ENCODE results near the gene NAB2. TPM values are rescaled to one million over a fixed set of nuclear protein-coding genes. Genes with fewer than 3 reads are reported as not detected.

Gene NAB2
- total RNA-seq, 1 experiment from 2014 or later = 17.4 TPM

GRCh38 chr12:57040750-57041149 lies 48.2 kb upstream of the NAB2 start:
- H3K36me3 ChIP-seq (ENCODE audit: low read depth, low read length) = no peaks in the 10 kb centered on the region
- H3K9me3 ChIP-seq (ENCODE audit: low read length) = no peaks in the 10 kb centered on the region
- no peak overlapping the region for H3K9ac ChIP-seq (ENCODE audit: low read length)
- no TSS peak for BruUV-seq (replicated peaks)
- H3F3A ChIP-seq (ENCODE audit: low read length, unreplicated experiment) = no peaks in the 10 kb centered on the region
- no peaks in the 10 kb centered on the region for H3K4me1 ChIP-seq (ENCODE audit: insufficient read depth, low read length)
- H3K27me3 ChIP-seq (ENCODE audit: low read length) = peaks cover 33% of the 10 kb centered on the region
- ATAC-seq = no peak
- H4K20me1 ChIP-seq (ENCODE audit: low read length) = no peaks in the 10 kb centered on the region
- H3K9me2 ChIP-seq (replicated peaks; ENCODE audit: low read length) = no peaks in the 10 kb centered on the region
- no peak overlapping the region for H3K4me2 ChIP-seq (ENCODE audit: low read length)
- no peaks in the 10 kb centered on the region for H3K79me2 ChIP-seq (ENCODE audit: low read length)
- H3K4me3 ChIP-seq (ENCODE audit: low read length) = no peak overlapping the region
- ChIA-PET POLR2A (ENCODE audit: unreplicated experiment) (no interaction called here), CTCF (no interaction called here)
- intact Hi-C loops (cut with micrococcal nuclease) = no loop called here
- no peak for DNase-seq
- TF ChIP-seq EZH2 (IDR thresholded peaks at IDR 0.05; ENCODE audit: low read length, unreplicated experiment) = no peak
- no peak for TF ChIP-seq EZH2phosphoT487 (IDR thresholded peaks at IDR 0.05; ENCODE audit: borderline replicate concordance, low read length)
- TF ChIP-seq CTCF (conservative IDR thresholded peaks at IDR 0.05; ENCODE audit: low read depth, low read length) = no peak
- H3K27ac ChIP-seq (ENCODE audit: low read length) = no peak overlapping the region
- no peak overlapping the region for H2AFZ ChIP-seq (ENCODE audit: low read length)

GRCh38 chr12:57042695-57043094 lies 46.2 kb upstream of the NAB2 start:
- H3K79me2 ChIP-seq (ENCODE audit: low read length) = no peaks in the 10 kb centered on the region
- H3K9ac ChIP-seq (ENCODE audit: low read length) = no peak overlapping the region
- no peaks in the 10 kb centered on the region for H3F3A ChIP-seq (ENCODE audit: low read length, unreplicated experiment)
- no peak overlapping the region for H3K27ac ChIP-seq (ENCODE audit: low read length)
- ATAC-seq = no peak
- no peak for DNase-seq
- no peaks in the 10 kb centered on the region for H3K9me2 ChIP-seq (replicated peaks; ENCODE audit: low read length)
- H3K27me3 ChIP-seq (ENCODE audit: low read length) = peaks cover 49% of the 10 kb centered on the region
- BruUV-seq (replicated peaks) = no TSS peak
- no peaks in the 10 kb centered on the region for H3K4me1 ChIP-seq (ENCODE audit: insufficient read depth, low read length)
- no peak for TF ChIP-seq EZH2 (IDR thresholded peaks at IDR 0.05; ENCODE audit: low read length, unreplicated experiment)
- no peak for TF ChIP-seq EZH2phosphoT487 (IDR thresholded peaks at IDR 0.05; ENCODE audit: borderline replicate concordance, low read length)
- no peak for TF ChIP-seq CTCF (conservative IDR thresholded peaks at IDR 0.05; ENCODE audit: low read depth, low read length)
- intact Hi-C loops (cut with micrococcal nuclease) = no loop called here
- no peaks in the 10 kb centered on the region for H4K20me1 ChIP-seq (ENCODE audit: low read length)
- no peak overlapping the region for H3K4me3 ChIP-seq (ENCODE audit: low read length)
- no peaks in the 10 kb centered on the region for H3K9me3 ChIP-seq (ENCODE audit: low read length)
- no peak overlapping the region for H2AFZ ChIP-seq (ENCODE audit: low read length)
- ChIA-PET POLR2A (ENCODE audit: unreplicated experiment) (no interaction called here), CTCF (no interaction called here)
- H3K4me2 ChIP-seq (ENCODE audit: low read length) = no peak overlapping the region
- no peaks in the 10 kb centered on the region for H3K36me3 ChIP-seq (ENCODE audit: low read depth, low read length)

GRCh38 chr12:57044468-57044867 lies 44.4 kb upstream of the NAB2 start:
- no peak for ATAC-seq
- Histone ChIP-seq H3K4me3 (ENCODE audit: low read length) (no peak overlapping the region), H3K4me1 (ENCODE audit: insufficient read depth, low read length) (no peaks in the 10 kb centered on the region), H3K4me2 (ENCODE audit: low read length) (no peak overlapping the region), H3K27me3 (ENCODE audit: low read length) (peaks cover 44% of the 10 kb centered on the region), H3K36me3 (ENCODE audit: low read depth, low read length) (no peaks in the 10 kb centered on the region), H2AFZ (ENCODE audit: low read length) (no peak overlapping the region), H3K9me3 (ENCODE audit: low read length) (no peaks in the 10 kb centered on the region), H3F3A (ENCODE audit: low read length, unreplicated experiment) (no peaks in the 10 kb centered on the region), H3K79me2 (ENCODE audit: low read length) (no peaks in the 10 kb centered on the region), H3K9ac (ENCODE audit: low read length) (no peak overlapping the region), H3K9me2 (replicated peaks; ENCODE audit: low read length) (no peaks in the 10 kb centered on the region), H3K27ac (ENCODE audit: low read length) (no peak overlapping the region), H4K20me1 (ENCODE audit: low read length) (no peaks in the 10 kb centered on the region)
- POLR2A ChIA-PET (ENCODE audit: unreplicated experiment) = no interaction called here
- no peak for TF ChIP-seq EZH2 (IDR thresholded peaks at IDR 0.05; ENCODE audit: low read length, unreplicated experiment)
- no peak for TF ChIP-seq EZH2phosphoT487 (IDR thresholded peaks at IDR 0.05; ENCODE audit: borderline replicate concordance, low read length)
- no peak for TF ChIP-seq CTCF (conservative IDR thresholded peaks at IDR 0.05; ENCODE audit: low read depth, low read length)
- intact Hi-C loops (cut with micrococcal nuclease) = no loop called here
- CTCF ChIA-PET = interaction anchor here (0.6 kb wide), 1 partner anchor 36 kb away, joined by 3 read pairs; no protein-coding TSS in a partner anchor
- no TSS peak for BruUV-seq (replicated peaks)
- no peak for DNase-seq
